HCT116 (cell line): ENCODE results near the gene ANAPC5. TPM values are rescaled to one million over a fixed set of nuclear protein-coding genes. Genes with fewer than 3 reads are reported as not detected.
A peak's percentile ranks its signal among the peaks of the same experiment; 100 is the strongest.

Experiments used
- ATAC-seq: fragments of 200-7000 bp; cut with Tn5 transposase; 2 replicates; pipeline ENCODE4 v1.9.1; 2020; ENCODE audit warnings: mild to moderate bottlenecking, moderate library complexity
- BruUV-seq: library from RNA; stranded (reverse); fragments of 400-500 nt; replicated peaks from 2 replicates; lab custom pipeline; 2021; lab: Mats Ljungman, UMichigan
- CTCF ChIA-PET: fragments of 300-600 bp; sonication (Branson Sonifier 250); formaldehyde crosslinking; loops from one replicate; lab custom pipeline; 2021; ENCODE audit warnings: antibody characterized with exemption; lab: Charles Lee
- POLR2A ChIA-PET: fragments of 300-600, 350-600 bp; sonication (Branson Sonifier 250); formaldehyde crosslinking; loops from one replicate; lab custom pipeline; 2021; ENCODE audit warnings: antibody characterized with exemption; lab: Charles Lee
- RAD21 ChIA-PET, 2 experiments: fragments of 300-600 bp; sonication (Branson Sonifier 250); formaldehyde crosslinking; loops; one replicate each; lab custom pipeline; 2023; ENCODE audit warnings: low total read pairs in 2 of 2; ENCODE audit not compliant: uncharacterized antibody in 2 of 2, unreplicated experiment in 2 of 2, low non-redundant PET in 1 of 2; lab: Charles Lee
- DNase-seq: peaks from one replicate; pipeline ENCODE4 v3.0.0-alpha.2; 2010; ENCODE audit warnings: low read depth, low spot score
- H2AFZ ChIP-seq: fragments of 200-600 bp; shearing (Covaris generic), sonication (generic); 2 replicates; pipeline ENCODE4 v1.6.1; 2017; ENCODE audit warnings: low read depth, mixed run types, mixed read lengths, antibody characterized with exemption, low read length; ENCODE audit not compliant: poor library complexity, severe bottlenecking
- H3K27ac ChIP-seq: 2 replicates; pipeline ENCODE4 v1.5.1; 2012; ENCODE audit warnings: low read depth, low read length
- H3K27me3 ChIP-seq: fragments of 200-600 bp; sonication (generic); 2 replicates; pipeline ENCODE4 v1.6.1; 2016; ENCODE audit warnings: mixed run types, low read length, mixed read lengths; ENCODE audit not compliant: insufficient read depth
- H3K36me3 ChIP-seq, 2 experiments: fragments of 200-500 bp in 1 of 2; fragments of 200-600 bp in 1 of 2; sonication (Bioruptor generic) in 1 of 2; sonication (generic) in 1 of 2; 2 replicates each; pipeline versions ENCODE4 v1.5.1 to v1.6.1; 2014 to 2016; ENCODE audit warnings: low read length in 2 of 2, inconsistent platforms in 1 of 2, mixed read lengths in 1 of 2, mixed run types in 1 of 2; ENCODE audit not compliant: insufficient read depth in 2 of 2, control insufficient read depth in 1 of 2
- H3K4me1 ChIP-seq, 2 experiments: fragments of 200-600 bp in 1 of 2; sonication (generic) in 1 of 2; 2 replicates each; pipeline versions ENCODE4 v1.5.1 to v1.6.1; 2012 to 2017; ENCODE audit warnings: low read length in 2 of 2, inconsistent platforms in 1 of 2, mild to moderate bottlenecking in 1 of 2, mixed read lengths in 1 of 2, mixed run types in 1 of 2, moderate library complexity in 1 of 2; ENCODE audit not compliant: insufficient read depth in 2 of 2, control insufficient read depth in 1 of 2
- H3K4me2 ChIP-seq: fragments of 200-600 bp; sonication (generic); 2 replicates; pipeline ENCODE4 v1.6.1; 2017; ENCODE audit warnings: mixed run types, low read length, mixed read lengths
- H3K4me3 ChIP-seq, 2 experiments: fragments of 200-600 bp in 1 of 2; sonication (generic) in 1 of 2; replicated peaks in 1 of 2; 2 replicates each; pipeline ENCODE4 v1.5.1; 2011 to 2016; ENCODE audit warnings: low read length in 2 of 2, control low read depth in 1 of 2, low read depth in 1 of 2, mild to moderate bottlenecking in 1 of 2, mixed read lengths in 1 of 2, mixed run types in 1 of 2
- H3K79me2 ChIP-seq: fragments of 200-600 bp; sonication (generic); 2 replicates; pipeline ENCODE4 v1.6.1; 2017; ENCODE audit warnings: mild to moderate bottlenecking, mixed run types, low read length, moderate library complexity, mixed read lengths; ENCODE audit not compliant: insufficient read depth
- H3K9ac ChIP-seq: fragments of 200-600 bp; sonication (generic); 2 replicates; pipeline ENCODE4 v1.6.1; 2016; ENCODE audit warnings: low read length, mixed read lengths
- H3K9me2 ChIP-seq: fragments of 200-600 bp; sonication (generic), shearing (Covaris generic); 2 replicates; pipeline ENCODE4 v1.6.1; 2017; ENCODE audit warnings: mixed run types, mild to moderate bottlenecking, moderate library complexity; ENCODE audit not compliant: insufficient read depth
- H3K9me3 ChIP-seq, 2 experiments: fragments of 200-500 bp in 1 of 2; fragments of 200-600 bp in 1 of 2; sonication (Bioruptor generic) in 1 of 2; sonication (generic) in 1 of 2; 2 replicates each; pipeline ENCODE4 v1.6.1; 2014 to 2017; ENCODE audit warnings: low read length in 2 of 2, mixed read lengths in 2 of 2, inconsistent platforms in 1 of 2, low read depth in 1 of 2, mild to moderate bottlenecking in 1 of 2, mixed run types in 1 of 2, moderate library complexity in 1 of 2; ENCODE audit not compliant: control insufficient read depth in 1 of 2, insufficient read depth in 1 of 2
- H4K20me1 ChIP-seq: fragments of 200-600 bp; sonication (generic), shearing (Covaris generic); 2 replicates; pipeline ENCODE4 v1.6.1; 2017; ENCODE audit warnings: mixed run types, mild to moderate bottlenecking, moderate library complexity; ENCODE audit not compliant: insufficient read depth
- EGR1 ChIP-seq: IDR thresholded peaks from 2 replicates; pipeline ENCODE4 v1.6.1; 2012; ENCODE audit warnings: low read depth
- ZFX ChIP-seq: fragments of 450-650 bp; IDR thresholded peaks from 2 replicates; pipeline ENCODE4 v1.6.1; 2017
- intact Hi-C: fragments of 100-400 bp; cut with micrococcal nuclease; formaldehyde crosslinking; loops from 2 replicates; pipeline ENCODE4 v1.10.0; 2022
- total RNA-seq: library from RNA; stranded (reverse); gene quantifications from one replicate; pipeline ENCODE4 v1.2.1, GENCODE V29; 2021; ENCODE audit not compliant: unreplicated experiment
- TF ChIP-seq, protein P1 (sequence below): IDR thresholded peaks from 2 replicates; pipeline ENCODE4 v1.6.1; 2012

Gene ANAPC5
- total RNA-seq, 1 experiment from 2014 or later = 112 TPM

- no peaks in the 10 kb centered on the region for H3K9me3 ChIP-seq
- peak overlapping the region; percentile 15; the same call in 1 of the 2 replicates for H3K4me2 ChIP-seq
- DNase-seq = no peak
- intact Hi-C loops = no loop called here
- no peaks in the 10 kb centered on the region for H3K9me2 ChIP-seq
- no peak overlapping the region for H3K9ac ChIP-seq
- peaks cover 0 to 8% of the 10 kb centered on the region in 2 experiments; a peak in 1 of 4 replicates for H3K4me1 ChIP-seq
- no peak overlapping the region for H3K27ac ChIP-seq
- H3K4me3 ChIP-seq = no peak overlapping the region
- H3K27me3 ChIP-seq = no peaks in the 10 kb centered on the region
- ChIA-PET POLR2A (no interaction called here), CTCF (no interaction called here), RAD21 (no interaction called here)
- no peaks in the 10 kb centered on the region for H4K20me1 ChIP-seq
- TF ChIP-seq, protein P1, sequence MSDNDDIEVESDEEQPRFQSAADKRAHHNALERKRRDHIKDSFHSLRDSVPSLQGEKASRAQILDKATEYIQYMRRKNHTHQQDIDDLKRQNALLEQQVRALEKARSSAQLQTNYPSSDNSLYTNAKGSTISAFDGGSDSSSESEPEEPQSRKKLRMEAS = 0 out of 2 replicates have a peak, but pooled peaks have one; percentile 0
- TF ChIP-seq ZFX (no peak), EGR1 (no peak)
- H3K79me2 ChIP-seq = peaks cover 18% of the 10 kb centered on the region
- no TSS peak for BruUV-seq
- no peak overlapping the region for H2AFZ ChIP-seq
- H3K36me3 ChIP-seq = peaks cover 0 to 3% of the 10 kb centered on the region in 2 experiments; a peak in 2 of 4 replicates
- ATAC-seq = no peak
These were observed 74.8 kb downstream of the ANAPC5 start for GRCh38 chr12:121277374-121277759.

DNA sequence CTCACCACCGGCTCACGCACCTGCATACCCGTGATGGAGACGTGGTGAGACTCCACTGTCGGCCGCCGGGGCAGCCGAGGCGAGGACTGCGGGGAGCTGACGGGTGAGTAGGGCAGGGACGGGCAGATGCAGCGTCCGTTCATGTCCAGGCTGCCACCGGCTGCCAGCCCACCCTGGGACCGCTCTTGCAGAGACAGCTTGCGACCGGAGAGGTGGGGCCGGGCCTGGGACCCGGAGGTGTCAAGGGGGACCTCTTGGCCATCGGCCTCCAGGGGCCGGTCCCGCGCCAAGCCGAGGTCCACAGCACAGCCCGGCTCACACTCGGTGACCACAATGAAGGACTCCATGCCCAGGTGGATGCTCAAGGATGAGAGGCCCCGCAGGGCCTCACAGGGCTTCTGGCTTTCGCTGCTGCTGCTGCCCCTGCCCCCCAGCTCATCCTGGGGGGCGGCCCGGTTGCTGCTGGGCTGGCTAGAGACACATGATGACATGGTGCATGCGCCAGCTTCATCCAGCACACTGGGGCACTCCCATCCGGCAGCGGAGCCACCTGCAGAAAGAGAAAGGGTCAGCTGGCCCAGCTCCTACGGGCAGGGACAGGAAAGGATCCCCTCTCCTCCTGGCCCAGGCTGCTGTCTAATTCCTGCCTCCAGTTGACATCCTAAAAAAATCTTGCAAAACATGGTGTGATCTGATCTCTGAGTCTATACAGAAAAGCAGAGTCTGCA, 78.0 kb downstream of the ANAPC5 start:
- H3K36me3 ChIP-seq = peaks cover 3 to 5% of the 10 kb centered on the region in 2 experiments; a peak in 3 of 4 replicates
- RAD21 ChIA-PET = no interaction called here
- peaks cover 0 to 8% of the 10 kb centered on the region in 2 experiments; a peak in 1 of 4 replicates for H3K4me1 ChIP-seq
- H3K4me3 ChIP-seq = no peak overlapping the region
- intact Hi-C loops = no loop called here
- H3K79me2 ChIP-seq = peaks cover 18% of the 10 kb centered on the region
- no peaks in the 10 kb centered on the region for H4K20me1 ChIP-seq
- DNase-seq (no peak), ATAC-seq (no peak)
- H3K9me2 ChIP-seq = no peaks in the 10 kb centered on the region
- CTCF ChIA-PET = no interaction called here
- POLR2A ChIA-PET = no interaction called here
- H3K27ac ChIP-seq = no peak overlapping the region
- H3K27me3 ChIP-seq = no peaks in the 10 kb centered on the region
- H3K4me2 ChIP-seq = no peak overlapping the region
- no peak overlapping the region for H3K9ac ChIP-seq
- no peak overlapping the region for H2AFZ ChIP-seq
- no peaks in the 10 kb centered on the region for H3K9me3 ChIP-seq
- TF ChIP-seq ZFX = no peak
- no TSS peak for BruUV-seq
